Measurements from ENCODE around the gene BID.

- TF ChIP-seq POLR2A (IDR thresholded peaks at IDR 0.05; ENCODE audit: low read length) (no peak), GATA1 (IDR thresholded peaks at IDR 0.05; ENCODE audit: low read depth, low read length) (no peak)
Measured at GRCh38 chr22:17694193-17694592, 80.1 kb downstream of the BID start.
